Astrocyte of the cerebellum (primary cell): ENCODE results near the gene OPCML.

Experiments used
- DNase-seq: peaks from one replicate; pipeline ENCODE4 v3.0.0-alpha.2; 2011; ENCODE audit warnings: low read depth
- H3K4me3 ChIP-seq: 2 replicates; pipeline ENCODE4 v1.5.1; 2011; ENCODE audit warnings: mild to moderate bottlenecking, low read depth, low read length, moderate library complexity
- CTCF ChIP-seq: IDR thresholded peaks from 2 replicates; pipeline ENCODE4 v1.5.1; 2012; ENCODE audit warnings: low read length, low read depth, moderate library complexity, mild to moderate bottlenecking; ENCODE audit errors: missing control alignments
- in situ Hi-C: cut with HindIII; loops from 2 replicates; pipeline ENCODE4 v1.10.0; 2017; ENCODE audit warnings: low sequenced_read_pairs

Gene OPCML

DNA sequence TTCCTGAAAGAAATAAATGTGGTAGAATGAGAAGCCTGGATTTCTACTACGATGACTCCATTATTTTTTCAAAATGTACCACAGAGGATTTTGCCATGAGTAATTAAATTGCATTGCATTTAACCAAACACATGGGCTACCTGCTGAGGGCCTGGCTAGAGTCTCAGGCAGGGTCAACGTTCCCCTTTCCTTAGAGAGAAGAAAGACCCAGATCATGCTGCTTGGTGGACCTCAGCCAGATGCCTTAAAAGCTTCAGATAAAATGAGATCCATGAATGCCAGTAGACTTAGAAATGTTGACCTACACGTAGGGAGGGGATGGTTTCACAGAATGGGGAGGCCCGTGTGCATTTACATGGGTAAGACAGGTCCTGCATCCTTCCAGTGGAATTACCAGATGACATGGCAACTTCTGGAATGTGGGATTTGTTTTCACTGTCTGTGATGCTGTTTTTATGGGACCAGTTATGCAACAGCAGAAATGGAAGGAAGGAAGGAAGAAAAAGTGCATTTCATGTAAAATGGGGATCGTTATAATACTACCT, 1092.5 kb downstream of the OPCML start:
- peak; percentile 94 for DNase-seq
- TF ChIP-seq CTCF = no peak

DNA sequence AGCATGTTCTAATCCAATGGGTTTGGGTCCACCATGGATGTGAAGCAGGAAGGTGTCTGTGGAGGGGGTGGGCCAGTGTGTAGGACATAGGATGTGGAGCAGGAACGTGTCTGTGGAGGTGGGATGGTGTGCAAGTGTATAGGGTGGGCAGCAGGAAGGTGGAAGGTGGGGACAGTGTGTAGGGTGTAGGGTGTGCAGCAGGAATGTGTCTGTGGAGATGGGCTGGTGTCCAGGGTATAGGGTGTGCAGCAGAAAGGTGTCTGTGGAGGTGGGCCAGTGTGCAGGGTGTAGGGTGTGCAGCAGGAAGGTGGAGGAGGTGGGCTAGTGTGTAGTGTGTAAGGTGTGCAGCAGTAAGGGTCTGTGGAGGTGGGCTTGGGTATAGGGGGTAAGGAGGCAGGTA, 1093.9 kb downstream of the OPCML start:
- in situ Hi-C loops = no loop called here
- no peak overlapping the region for H3K4me3 ChIP-seq
- DNase-seq = no peak
- no peak for TF ChIP-seq CTCF

More for the DNA sequence above, 1092.5 kb downstream of the OPCML start:
- H3K4me3 ChIP-seq = no peak overlapping the region
- in situ Hi-C loops = no loop called here

DNA sequence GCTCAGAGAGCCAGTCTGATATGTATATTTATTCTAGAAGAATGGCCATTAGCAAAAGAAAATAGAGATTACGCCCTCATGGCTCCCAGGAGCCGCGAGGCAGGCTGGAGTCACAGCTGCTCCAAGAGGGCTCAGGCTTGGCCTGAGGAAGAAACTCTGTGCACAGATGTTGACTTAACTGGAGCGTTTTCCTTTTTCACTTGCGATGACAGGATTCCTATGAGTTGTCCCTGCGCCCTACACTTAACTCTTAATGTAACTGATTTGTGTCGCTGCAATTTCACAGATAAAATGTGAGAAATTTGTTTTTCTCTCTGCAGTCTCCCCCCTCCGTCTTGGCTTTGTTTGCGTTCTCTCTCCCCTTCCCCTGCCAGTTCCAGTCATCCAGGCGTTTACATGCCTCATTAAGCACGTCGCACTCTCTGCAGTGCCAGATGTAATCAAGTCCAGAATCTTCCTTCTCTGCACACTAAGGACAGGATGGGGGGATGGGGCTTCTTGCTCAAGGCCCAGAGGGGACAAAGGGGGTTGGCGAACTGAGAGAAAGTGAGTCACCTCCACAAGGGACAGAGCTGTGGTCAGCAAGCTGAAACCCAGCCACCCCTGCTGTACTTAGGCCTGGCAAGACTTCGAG, 1101.8 kb downstream of the OPCML start:
- no peak overlapping the region for H3K4me3 ChIP-seq
- DNase-seq = no peak
- in situ Hi-C loops = no loop called here
- no peak for TF ChIP-seq CTCF

DNA sequence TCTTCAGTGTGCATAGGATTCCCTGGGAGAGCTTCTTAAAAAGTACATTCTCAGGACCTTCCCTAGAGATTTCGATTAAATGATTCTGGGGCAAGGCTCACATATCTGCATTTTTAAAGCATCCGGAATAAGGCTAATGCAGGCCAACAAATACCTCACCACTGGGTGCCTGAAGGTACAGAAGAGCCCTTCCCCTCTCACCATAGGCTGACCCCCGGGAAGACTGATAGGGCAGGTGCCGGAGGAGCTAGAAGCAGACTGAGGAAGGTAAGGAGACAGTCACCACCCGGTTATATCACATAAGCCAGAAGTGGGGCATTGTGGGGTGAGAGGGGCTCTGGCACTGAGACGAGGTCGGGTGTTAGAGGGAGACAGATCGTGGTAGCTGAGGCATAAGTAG, 1102.6 kb downstream of the OPCML start:
- in situ Hi-C loops = no loop called here
- TF ChIP-seq CTCF = no peak
- DNase-seq = no peak
- H3K4me3 ChIP-seq = no peak overlapping the region

DNA sequence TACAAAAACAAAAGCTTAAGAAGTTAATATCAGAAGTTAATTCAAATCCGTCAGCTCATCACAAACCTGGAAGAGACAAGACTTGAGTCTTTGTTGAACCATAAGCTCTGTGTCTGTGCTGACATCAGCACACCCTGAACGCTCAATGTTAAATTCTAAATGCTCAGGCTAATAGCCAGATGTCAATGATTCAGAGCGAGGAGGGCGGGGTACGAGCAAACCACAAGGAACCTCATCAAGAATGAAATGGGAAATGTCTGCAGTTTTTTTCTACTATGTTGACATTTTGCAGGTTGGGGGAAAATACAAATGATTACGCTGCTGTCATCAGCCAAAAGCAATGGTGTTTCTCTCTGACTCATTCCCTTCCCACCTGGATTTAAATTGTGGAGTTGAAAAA, 1104.7 kb downstream of the OPCML start:
- TF ChIP-seq CTCF = no peak
- peak; percentile 45 for DNase-seq
- in situ Hi-C loops = no loop called here
- no peak overlapping the region for H3K4me3 ChIP-seq

GRCh38 chr11:132424433-132424832, 1107.9 kb downstream of the OPCML start:
- in situ Hi-C loops = no loop called here
- H3K4me3 ChIP-seq = no peak overlapping the region
- DNase-seq = no peak
- TF ChIP-seq CTCF = no peak
